Mucosa of descending colon (tissue), 3 donors: ENCODE results near the gene UNC119B. TPM values are rescaled to one million over a fixed set of nuclear protein-coding genes. Genes with fewer than 3 reads are reported as not detected.

Experiments
- ATAC-seq: fragments of 200-7000 bp; cut with Tn5 transposase; one replicate; pipeline ENCODE4 v1.9.1; 2020; ENCODE audit warnings: mild to moderate bottlenecking, moderate library complexity
- DNase-seq, 3 donors: peaks; one replicate each; pipeline ENCODE4 v3.0.0-alpha.2; 2020
- H3K36me3 ChIP-seq: fragments of 200-600 bp; one replicate; pipeline ENCODE4 v1.8.0; 2021; ENCODE audit warnings: low read depth, mild to moderate bottlenecking
- H3K4me1 ChIP-seq: fragments of 200-600 bp; one replicate; pipeline ENCODE4 v1.8.0; 2021; ENCODE audit warnings: low read depth, mild to moderate bottlenecking
- H3K4me3 ChIP-seq: fragments of 200-600 bp; one replicate; pipeline ENCODE4 v1.8.0; 2021; ENCODE audit warnings: mild to moderate bottlenecking
- H3K9me3 ChIP-seq: fragments of 200-600 bp; one replicate; pipeline ENCODE4 v1.8.0; 2021; ENCODE audit warnings: mild to moderate bottlenecking
- intact Hi-C, 2 donors: fragments of 100-400 bp; cut with DNase I in 1 of 2; cut with micrococcal nuclease in 1 of 2; formaldehyde crosslinking; loops; one replicate each; pipeline versions ENCODE4 v1.11.0 to v1.11.1; 2022; cut with DNase I, micrococcal nuclease
- total RNA-seq, 3 donors: library from RNA; stranded (reverse); fragmentation: NEBNext Ultra II Directional in 2 of 3; extraction: Animal tissue kit (Norgen Biotek cat#: 25700) in 2 of 3; gene quantifications; one replicate each; pipeline versions ENCODE4 v1.2.1 to v1.2.4, GENCODE V29; 2021 to 2023
- TF ChIP-seq, protein P1 (sequence below): fragments of 200-600 bp; IDR thresholded peaks from one replicate; pipeline ENCODE4 v1.8.0; 2022; ENCODE audit warnings: antibody characterized with exemption, mild to moderate bottlenecking
- donor health status: DM: no; HTN: no; CAD: no; lungs with moderate emphysema.
- donor health status: DM: no; HTN: no; CAD: no.
- donor health status: DM: no; HTN: yes; CAD: no.

UNC119B gene
- total RNA-seq, 3 donors from 2014 or later, result 20.5 to 26.7 (median 23.3) TPM

DNA sequence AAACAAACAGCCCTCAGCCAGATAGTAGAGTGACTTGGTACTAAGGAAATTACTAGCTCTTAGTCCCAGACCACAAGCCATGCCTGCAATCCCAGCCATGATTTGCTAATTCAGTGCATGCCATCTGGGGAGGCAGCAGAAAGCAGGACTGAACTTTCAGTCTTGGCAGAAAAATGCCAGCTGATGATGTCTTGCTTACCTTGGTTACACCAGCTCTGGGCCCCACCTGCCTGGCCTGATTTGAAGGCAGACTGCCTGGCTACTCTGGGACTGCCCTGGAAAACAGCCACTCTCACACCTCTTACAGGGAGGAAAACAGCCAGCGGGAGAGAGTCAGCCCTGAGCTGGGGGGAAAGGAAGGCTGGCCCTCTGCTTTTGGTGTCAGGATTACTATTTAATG is 4.6 kb upstream of the UNC119B start:
- Histone ChIP-seq H3K4me3 (no peak overlapping the region), H3K9me3 (no peaks in the 10 kb centered on the region), H3K4me1 (peaks cover 7% of the 10 kb centered on the region), H3K36me3 (no peaks in the 10 kb centered on the region)
- DNase-seq (no peak), ATAC-seq (no peak)
- TF ChIP-seq, protein P1, sequence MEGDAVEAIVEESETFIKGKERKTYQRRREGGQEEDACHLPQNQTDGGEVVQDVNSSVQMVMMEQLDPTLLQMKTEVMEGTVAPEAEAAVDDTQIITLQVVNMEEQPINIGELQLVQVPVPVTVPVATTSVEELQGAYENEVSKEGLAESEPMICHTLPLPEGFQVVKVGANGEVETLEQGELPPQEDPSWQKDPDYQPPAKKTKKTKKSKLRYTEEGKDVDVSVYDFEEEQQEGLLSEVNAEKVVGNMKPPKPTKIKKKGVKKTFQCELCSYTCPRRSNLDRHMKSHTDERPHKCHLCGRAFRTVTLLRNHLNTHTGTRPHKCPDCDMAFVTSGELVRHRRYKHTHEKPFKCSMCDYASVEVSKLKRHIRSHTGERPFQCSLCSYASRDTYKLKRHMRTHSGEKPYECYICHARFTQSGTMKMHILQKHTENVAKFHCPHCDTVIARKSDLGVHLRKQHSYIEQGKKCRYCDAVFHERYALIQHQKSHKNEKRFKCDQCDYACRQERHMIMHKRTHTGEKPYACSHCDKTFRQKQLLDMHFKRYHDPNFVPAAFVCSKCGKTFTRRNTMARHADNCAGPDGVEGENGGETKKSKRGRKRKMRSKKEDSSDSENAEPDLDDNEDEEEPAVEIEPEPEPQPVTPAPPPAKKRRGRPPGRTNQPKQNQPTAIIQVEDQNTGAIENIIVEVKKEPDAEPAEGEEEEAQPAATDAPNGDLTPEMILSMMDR, result no peak
- intact Hi-C loops, result loop anchor here in 1 of 2 donors (10.0 kb wide), 1 partner anchor 61 kb away; the partner anchor contains the start of gene CABP1

DNA sequence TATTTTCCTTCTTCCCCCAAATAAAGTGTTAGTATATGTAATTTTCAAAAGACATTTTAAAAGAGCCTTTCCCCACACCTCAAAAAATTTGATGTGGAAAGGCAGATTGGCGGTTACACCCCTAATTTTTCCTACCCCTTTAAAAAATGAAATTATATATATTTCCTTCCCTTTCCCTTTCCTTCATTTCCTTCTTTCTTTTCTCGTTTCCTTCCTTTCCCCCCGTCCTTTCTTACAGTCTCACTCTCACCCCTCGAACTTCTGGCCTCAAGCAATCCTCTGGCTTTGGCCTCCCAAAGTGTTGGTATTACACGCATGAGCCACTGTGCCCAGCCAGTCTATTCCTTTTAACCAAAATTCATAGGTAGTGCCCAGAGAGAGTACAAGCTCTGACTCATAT is 4.2 kb upstream of the UNC119B start:
- intact Hi-C loops, result loop anchor here in 1 of 2 donors (10.0 kb wide), 1 partner anchor 61 kb away; the partner anchor contains the start of gene CABP1
- peaks cover 7% of the 10 kb centered on the region for H3K4me1 ChIP-seq
- no peak for ATAC-seq
- H3K4me3 ChIP-seq, result no peak overlapping the region
- H3K9me3 ChIP-seq, result no peaks in the 10 kb centered on the region
- no peaks in the 10 kb centered on the region for H3K36me3 ChIP-seq
- DNase-seq, result no peak
- TF ChIP-seq, protein P1, result no peak

DNA sequence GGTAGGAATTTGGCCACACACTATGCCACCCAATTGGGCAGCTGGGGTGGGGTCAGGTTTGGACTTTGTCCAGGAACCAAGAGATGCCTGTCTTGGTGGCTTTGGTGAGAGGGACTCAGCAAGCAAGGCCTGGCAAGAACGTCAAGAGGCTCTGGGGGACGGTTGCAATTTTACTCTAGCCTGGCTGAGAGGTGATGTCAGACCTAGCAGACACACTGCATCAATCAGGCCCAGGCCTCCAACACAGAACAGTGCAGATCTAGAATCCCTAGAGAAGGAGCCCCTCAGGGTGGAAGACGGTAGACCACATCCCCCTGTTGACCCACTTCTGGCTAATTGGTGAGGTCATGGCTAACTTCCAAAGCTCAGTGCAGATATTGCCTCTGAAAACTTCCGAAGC is 1.6 kb upstream of the UNC119B start:
- DNase-seq, result no peak
- no peaks in the 10 kb centered on the region for H3K36me3 ChIP-seq
- H3K9me3 ChIP-seq, result no peaks in the 10 kb centered on the region
- no peak overlapping the region for H3K4me3 ChIP-seq
- ATAC-seq, result no peak
- TF ChIP-seq, protein P1, result no peak
- intact Hi-C loops, result loop anchor here in 1 of 2 donors (10.0 kb wide), 1 partner anchor 64 kb away; the partner anchor contains the start of gene CABP1
- peaks cover 17% of the 10 kb centered on the region for H3K4me1 ChIP-seq

DNA sequence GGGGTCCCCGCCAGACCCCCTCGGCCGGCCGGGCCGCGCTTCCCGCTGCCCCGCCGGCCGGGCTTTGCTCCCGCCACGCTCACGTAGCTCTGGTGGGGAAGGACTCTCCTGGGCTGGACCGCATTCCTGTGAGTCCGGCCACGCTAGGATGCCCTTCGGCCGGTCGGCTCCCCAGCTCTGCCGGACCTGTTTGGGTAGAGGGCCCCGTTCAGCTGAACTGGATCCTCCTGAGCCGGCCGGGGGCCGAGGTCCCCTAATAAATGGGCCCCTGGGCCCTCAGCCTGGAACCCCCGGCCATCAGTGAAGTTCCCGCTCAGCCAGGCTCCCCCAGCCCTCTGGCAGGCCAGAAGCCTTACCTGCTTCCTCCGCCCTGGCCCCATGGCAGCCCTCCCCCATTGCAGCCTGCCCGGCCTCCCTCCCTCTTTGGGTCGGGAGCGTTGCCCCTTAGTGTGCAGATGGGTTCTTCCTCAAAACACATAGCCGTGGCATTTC is 593 bp downstream of the UNC119B start:
- no peaks in the 10 kb centered on the region for H3K9me3 ChIP-seq

DNA sequence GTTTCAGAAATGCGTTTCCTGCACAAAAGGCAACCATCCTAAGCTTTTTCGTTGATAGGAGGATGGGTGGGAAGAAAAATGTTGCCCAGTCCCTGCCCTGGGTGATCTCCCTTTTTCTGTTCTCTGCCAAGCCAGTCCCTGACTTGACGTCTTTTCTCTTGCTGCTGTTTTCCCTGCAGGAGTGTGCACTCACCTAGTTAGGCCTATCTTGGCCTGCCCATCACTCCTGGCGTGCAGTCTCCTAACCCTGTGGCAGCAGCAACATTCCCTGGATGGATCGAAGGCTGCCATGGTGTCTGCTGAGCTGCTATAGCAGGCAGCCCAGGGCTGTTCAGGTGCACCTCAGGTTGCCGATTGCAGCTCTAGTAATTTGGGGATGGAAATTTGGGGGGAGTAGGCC is 1.2 kb downstream of the UNC119B start:
- Histone ChIP-seq H3K36me3 (no peaks in the 10 kb centered on the region), H3K4me3 (no peak overlapping the region), H3K4me1 (peaks cover 21% of the 10 kb centered on the region), H3K9me3 (no peaks in the 10 kb centered on the region)
- DNase-seq, result no peak
- intact Hi-C loops, result loop anchor here in 1 of 2 donors (10.0 kb wide), 1 partner anchor 127 kb away; the partner anchor contains the start of gene POP5
- TF ChIP-seq, protein P1, result no peak
- ATAC-seq, result peak; percentile 4

More for the DNA sequence above, 593 bp downstream of the UNC119B start:
- H3K36me3 ChIP-seq, result no peaks in the 10 kb centered on the region
- H3K4me1 ChIP-seq, result peaks cover 21% of the 10 kb centered on the region
- intact Hi-C loops, result loop anchor here in 1 of 2 donors (10.0 kb wide), 1 partner anchor 126 kb away; the partner anchor contains the start of gene POP5
- TF ChIP-seq, protein P1, result no peak
- ATAC-seq (peak; percentile 61), DNase-seq (peak in 2 of 3 donors; percentile 64 to 69)
- H3K4me3 ChIP-seq, result peak overlapping the region; percentile 74
